Parathyroid adenoma (tissue), 2 donors: ENCODE data around the gene PPP2R5C.

Experiments used
- H2AFZ ChIP-seq: fragments of 300-600 bp; sonication (generic); one replicate; pipeline ENCODE4 v1.7.0; 2017; ENCODE audit warnings: antibody characterized with exemption, mild to moderate bottlenecking
- H3K27ac ChIP-seq: fragments of 300-600 bp; sonication (generic); one replicate; pipeline ENCODE4 v1.7.0; 2017
- H3K27me3 ChIP-seq: fragments of 300-600 bp; sonication (generic); one replicate; pipeline ENCODE4 v1.7.0; 2017; ENCODE audit warnings: low read length; ENCODE audit not compliant: control insufficient read depth, insufficient read depth
- H3K36me3 ChIP-seq: fragments of 300-600 bp; sonication (generic); one replicate; pipeline ENCODE4 v1.7.0; 2017; ENCODE audit warnings: low read length; ENCODE audit not compliant: control insufficient read depth, insufficient read depth
- H3K4me1 ChIP-seq: fragments of 300-600 bp; sonication (generic); one replicate; pipeline ENCODE4 v1.7.0; 2017; ENCODE audit warnings: control low read depth
- H3K4me2 ChIP-seq: fragments of 300-600 bp; sonication (generic); one replicate; pipeline ENCODE4 v1.7.0; 2017; ENCODE audit warnings: low read length
- H3K4me3 ChIP-seq: fragments of 300-600 bp; sonication (generic); one replicate; pipeline ENCODE4 v1.7.0; 2017; ENCODE audit warnings: low read depth, low read length
- H3K79me2 ChIP-seq: fragments of 300-600 bp; sonication (generic); one replicate; pipeline ENCODE4 v1.7.0; 2017; ENCODE audit warnings: control low read depth
- H3K9ac ChIP-seq: fragments of 300-600 bp; sonication (generic); one replicate; pipeline ENCODE4 v1.7.0; 2017; ENCODE audit warnings: mild to moderate bottlenecking
- H3K9me3 ChIP-seq: fragments of 300-600 bp; sonication (generic); one replicate; pipeline ENCODE4 v1.7.0; 2017; ENCODE audit warnings: low read length; ENCODE audit not compliant: control insufficient read depth
- CTCF ChIP-seq: fragments of 300-600 bp; sonication (generic); IDR thresholded peaks from one replicate; pipeline ENCODE4 v1.7.0; 2017; ENCODE audit warnings: antibody characterized with exemption, mild to moderate bottlenecking
- donor health status: primary hyperparathyroidism.

Gene PPP2R5C

GRCh38 chr14:101826351-101826750 is 64.8 kb downstream of the PPP2R5C start:
- H3K27ac ChIP-seq: no peak overlapping the region
- H3K9ac ChIP-seq: no peak overlapping the region
- H2AFZ ChIP-seq: no peak overlapping the region
- no peak for TF ChIP-seq CTCF
- H3K27me3 ChIP-seq: no peaks in the 10 kb centered on the region
- H3K36me3 ChIP-seq: no peaks in the 10 kb centered on the region
- no peak overlapping the region for H3K4me3 ChIP-seq
- H3K79me2 ChIP-seq: peaks cover 60% of the 10 kb centered on the region
- H3K4me1 ChIP-seq: peaks cover 6% of the 10 kb centered on the region
- no peak overlapping the region for H3K4me2 ChIP-seq
- no peaks in the 10 kb centered on the region for H3K9me3 ChIP-seq

GRCh38 chr14:101827286-101827685 is 65.8 kb downstream of the PPP2R5C start:
- Histone ChIP-seq H3K9ac (no peak overlapping the region), H3K4me1 (peaks cover 6% of the 10 kb centered on the region), H3K36me3 (no peaks in the 10 kb centered on the region), H3K4me2 (no peak overlapping the region), H3K4me3 (no peak overlapping the region), H3K9me3 (no peaks in the 10 kb centered on the region), H3K27ac (no peak overlapping the region), H3K27me3 (no peaks in the 10 kb centered on the region), H2AFZ (no peak overlapping the region), H3K79me2 (peaks cover 62% of the 10 kb centered on the region)
- no peak for TF ChIP-seq CTCF

GRCh38 chr14:101828046-101828445 is 66.5 kb downstream of the PPP2R5C start:
- H3K36me3 ChIP-seq: no peaks in the 10 kb centered on the region
- no peak overlapping the region for H3K4me3 ChIP-seq
- H3K79me2 ChIP-seq: peaks cover 70% of the 10 kb centered on the region
- peaks cover 6% of the 10 kb centered on the region for H3K4me1 ChIP-seq
- H2AFZ ChIP-seq: no peak overlapping the region
- H3K4me2 ChIP-seq: no peak overlapping the region
- H3K27me3 ChIP-seq: no peaks in the 10 kb centered on the region
- H3K27ac ChIP-seq: no peak overlapping the region
- no peak for TF ChIP-seq CTCF
- H3K9ac ChIP-seq: no peak overlapping the region
- no peaks in the 10 kb centered on the region for H3K9me3 ChIP-seq

- no peak overlapping the region for H2AFZ ChIP-seq
- no peak for TF ChIP-seq CTCF
- H3K79me2 ChIP-seq: peaks cover 74% of the 10 kb centered on the region
- no peaks in the 10 kb centered on the region for H3K36me3 ChIP-seq
- H3K9ac ChIP-seq: no peak overlapping the region
- no peaks in the 10 kb centered on the region for H3K9me3 ChIP-seq
- peaks cover 7% of the 10 kb centered on the region for H3K4me1 ChIP-seq
- no peak overlapping the region for H3K27ac ChIP-seq
- H3K4me2 ChIP-seq: no peak overlapping the region
- H3K4me3 ChIP-seq: no peak overlapping the region
- no peaks in the 10 kb centered on the region for H3K27me3 ChIP-seq
Measured at GRCh38 chr14:101830271-101830670, 68.8 kb downstream of the PPP2R5C start.

GRCh38 chr14:101833045-101833444 is 71.5 kb downstream of the PPP2R5C start:
- Histone ChIP-seq H3K4me1 (peaks cover 9% of the 10 kb centered on the region), H3K4me2 (no peak overlapping the region), H3K4me3 (no peak overlapping the region)

More at GRCh38 chr14:101833045-101833444, 71.5 kb downstream of the PPP2R5C start:
- no peaks in the 10 kb centered on the region for H3K36me3 ChIP-seq
- H2AFZ ChIP-seq: no peak overlapping the region
- H3K9me3 ChIP-seq: no peaks in the 10 kb centered on the region
- peaks cover 66% of the 10 kb centered on the region for H3K79me2 ChIP-seq
- no peak overlapping the region for H3K27ac ChIP-seq
- no peak for TF ChIP-seq CTCF
- H3K9ac ChIP-seq: no peak overlapping the region
- H3K27me3 ChIP-seq: no peaks in the 10 kb centered on the region
